GM12892 (cell line): ENCODE measurements around the gene ALS2.

ENCODE experiments used
- POLR2A ChIP-seq: IDR thresholded peaks from 2 replicates; pipeline ENCODE4 v1.6.1; 2011; ENCODE audit warnings: low read depth, low read length, control low read depth
- TAF1 ChIP-seq: IDR thresholded peaks from 2 replicates; pipeline ENCODE4 v1.6.1; 2011; ENCODE audit warnings: low read depth, mild to moderate bottlenecking, control low read depth, low read length, borderline replicate concordance

- TF ChIP-seq POLR2A = no peak
- no peak for TF ChIP-seq TAF1
Measured at GRCh38 chr2:201701646-201702045, 79.1 kb downstream of the ALS2 start.
